Lower lobe of right lung (tissue), 2 donors: ENCODE results near the gene NRBF2. TPM values are rescaled to one million over a fixed set of nuclear protein-coding genes. Genes with fewer than 3 reads are reported as not detected.
A peak's percentile ranks its signal among the peaks of the same experiment; 100 is the strongest.

Source experiments
- ATAC-seq, 2 donors: fragments of 200-7000 bp; cut with Tn5 transposase; one replicate each; pipeline ENCODE4 v1.9.1; 2020 to 2022; ENCODE audit warnings: mild to moderate bottlenecking in 2 of 2, moderate library complexity in 2 of 2
- DNase-seq: peaks from one replicate; pipeline ENCODE4 v3.0.0-alpha.2; 2020
- H3K27ac ChIP-seq: fragments of 200-600 bp; one replicate; pipeline ENCODE4 v1.8.0; 2022
- H3K27me3 ChIP-seq: fragments of 200-600 bp; one replicate; pipeline ENCODE4 v1.8.0; 2022; ENCODE audit warnings: low read depth
- H3K36me3 ChIP-seq: fragments of 200-600 bp; one replicate; pipeline ENCODE4 v1.8.0; 2022; ENCODE audit warnings: mild to moderate bottlenecking
- H3K4me1 ChIP-seq: fragments of 200-600 bp; one replicate; pipeline ENCODE4 v1.8.0; 2022
- H3K4me3 ChIP-seq: fragments of 200-600 bp; one replicate; pipeline ENCODE4 v1.8.0; 2022; ENCODE audit warnings: mild to moderate bottlenecking
- H3K9me3 ChIP-seq: fragments of 200-600 bp; one replicate; pipeline ENCODE4 v1.8.0; 2022
- intact Hi-C: fragments of 100-400 bp; cut with DNase I; formaldehyde crosslinking; loops from one replicate; pipeline ENCODE4 v1.11.0; 2022
- total RNA-seq: library from RNA; stranded (reverse); fragmentation: NEBNext Ultra II Directional; extraction: Animal tissue kit (Norgen Biotek cat#: 25700); gene quantifications from one replicate; pipeline ENCODE4 v1.2.1, GENCODE V29; 2021
- TF ChIP-seq, protein P1 (sequence below): fragments of 200-600 bp; IDR thresholded peaks from one replicate; pipeline ENCODE4 v1.8.0; 2022; ENCODE audit warnings: antibody characterized with exemption, mild to moderate bottlenecking
- donor health status: DM: no; HTN: yes; CAD: no; lungs with severe emphysema.

The NRBF2 gene
- total RNA-seq, 1 donor from 2014 or later, result 24.3 TPM

DNA sequence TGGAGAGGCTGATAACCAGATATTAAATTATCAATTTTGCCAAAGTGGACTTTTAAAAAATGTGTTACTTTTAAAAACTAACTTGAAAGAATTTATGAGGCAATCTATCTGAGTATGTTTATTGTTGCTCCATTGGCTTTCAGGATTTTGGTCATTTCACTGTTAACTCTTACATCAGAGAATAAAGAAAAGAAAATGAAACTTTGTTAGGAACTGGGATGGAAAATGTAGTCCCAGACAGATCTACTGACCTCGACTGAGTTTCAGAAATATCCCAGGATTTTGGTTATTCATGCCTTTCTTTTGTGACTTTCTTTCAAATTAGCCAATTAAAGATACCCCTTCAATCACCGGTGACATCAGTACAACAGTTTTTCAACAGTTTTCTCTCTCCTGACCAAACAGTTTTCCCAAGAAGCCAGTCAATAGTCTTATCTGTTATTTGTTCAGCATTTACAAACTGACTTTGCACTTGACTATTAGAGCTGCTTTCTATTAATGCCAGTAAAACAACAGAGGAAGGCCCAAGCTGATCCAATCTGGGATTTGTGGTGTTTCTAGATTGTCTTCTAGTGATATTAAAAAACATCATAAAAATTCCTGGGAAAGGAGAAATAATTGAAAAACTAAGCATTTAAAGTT lies 35.8 kb downstream of the NRBF2 start:
- no peak for DNase-seq
- TF ChIP-seq, protein P1, sequence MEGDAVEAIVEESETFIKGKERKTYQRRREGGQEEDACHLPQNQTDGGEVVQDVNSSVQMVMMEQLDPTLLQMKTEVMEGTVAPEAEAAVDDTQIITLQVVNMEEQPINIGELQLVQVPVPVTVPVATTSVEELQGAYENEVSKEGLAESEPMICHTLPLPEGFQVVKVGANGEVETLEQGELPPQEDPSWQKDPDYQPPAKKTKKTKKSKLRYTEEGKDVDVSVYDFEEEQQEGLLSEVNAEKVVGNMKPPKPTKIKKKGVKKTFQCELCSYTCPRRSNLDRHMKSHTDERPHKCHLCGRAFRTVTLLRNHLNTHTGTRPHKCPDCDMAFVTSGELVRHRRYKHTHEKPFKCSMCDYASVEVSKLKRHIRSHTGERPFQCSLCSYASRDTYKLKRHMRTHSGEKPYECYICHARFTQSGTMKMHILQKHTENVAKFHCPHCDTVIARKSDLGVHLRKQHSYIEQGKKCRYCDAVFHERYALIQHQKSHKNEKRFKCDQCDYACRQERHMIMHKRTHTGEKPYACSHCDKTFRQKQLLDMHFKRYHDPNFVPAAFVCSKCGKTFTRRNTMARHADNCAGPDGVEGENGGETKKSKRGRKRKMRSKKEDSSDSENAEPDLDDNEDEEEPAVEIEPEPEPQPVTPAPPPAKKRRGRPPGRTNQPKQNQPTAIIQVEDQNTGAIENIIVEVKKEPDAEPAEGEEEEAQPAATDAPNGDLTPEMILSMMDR, result no peak
- Histone ChIP-seq H3K27ac (no peak overlapping the region), H3K4me1 (no peaks in the 10 kb centered on the region), H3K36me3 (peaks cover 72% of the 10 kb centered on the region), H3K27me3 (no peaks in the 10 kb centered on the region), H3K9me3 (no peaks in the 10 kb centered on the region), H3K4me3 (no peak overlapping the region)
- ATAC-seq, result no peak
- intact Hi-C loops, result no loop called here

DNA sequence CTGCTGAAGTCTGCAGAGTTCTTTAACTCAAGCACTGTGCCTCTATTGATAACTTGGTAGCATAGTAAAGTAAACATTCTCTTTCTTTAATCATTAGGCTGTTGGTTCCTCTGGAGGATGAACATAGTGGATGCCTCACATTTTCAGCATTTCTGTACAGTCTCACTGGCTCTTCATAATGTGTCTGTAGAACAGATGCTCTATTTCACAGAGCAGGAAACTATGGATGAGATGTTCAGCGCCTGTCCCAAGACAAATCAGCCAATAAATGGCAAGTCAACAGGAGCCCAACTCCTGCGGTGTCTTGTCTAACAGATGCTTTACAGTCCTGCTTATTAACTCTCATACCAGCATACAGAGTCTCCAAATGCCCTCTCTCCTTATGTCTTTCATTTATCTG lies 36.5 kb downstream of the NRBF2 start:
- TF ChIP-seq, protein P1, result no peak
- H3K4me1 ChIP-seq, result peaks cover 6% of the 10 kb centered on the region
- H3K36me3 ChIP-seq, result peaks cover 73% of the 10 kb centered on the region
- DNase-seq (no peak), ATAC-seq (no peak)
- no peak overlapping the region for H3K4me3 ChIP-seq
- intact Hi-C loops, result no loop called here
- no peaks in the 10 kb centered on the region for H3K27me3 ChIP-seq
- H3K27ac ChIP-seq, result no peak overlapping the region
- no peaks in the 10 kb centered on the region for H3K9me3 ChIP-seq

DNA sequence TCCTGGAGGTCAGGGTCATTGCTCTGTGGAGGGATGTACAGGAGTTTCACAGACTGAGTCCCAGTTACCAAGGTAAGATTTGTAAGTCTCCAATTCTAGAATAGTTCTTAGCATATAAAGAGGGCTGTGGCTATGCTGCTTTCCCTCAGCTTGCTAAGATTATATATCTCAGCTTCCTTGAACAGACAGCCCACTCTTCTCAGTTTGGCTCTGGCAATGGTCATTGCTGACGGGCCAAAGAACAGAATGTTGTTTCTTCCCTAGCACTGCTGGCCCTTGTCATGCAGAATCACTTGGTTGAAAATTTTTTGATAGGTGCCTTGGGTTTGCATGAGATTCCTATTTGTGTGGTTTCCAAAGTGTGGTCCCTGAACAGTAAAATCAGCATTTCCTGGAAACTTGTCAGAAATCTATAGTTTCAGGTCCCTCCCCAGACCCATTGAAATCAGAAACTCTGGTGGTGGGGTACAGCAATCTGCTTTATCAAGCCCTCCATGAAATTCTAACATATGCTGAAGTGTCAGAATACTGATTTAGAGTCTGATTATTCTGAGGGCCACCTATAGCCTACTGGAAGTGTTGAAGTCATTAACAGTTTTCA lies 38.2 kb downstream of the NRBF2 start:
- TF ChIP-seq, protein P1, result no peak
- DNase-seq, result no peak
- H3K27ac ChIP-seq, result no peak overlapping the region

DNA sequence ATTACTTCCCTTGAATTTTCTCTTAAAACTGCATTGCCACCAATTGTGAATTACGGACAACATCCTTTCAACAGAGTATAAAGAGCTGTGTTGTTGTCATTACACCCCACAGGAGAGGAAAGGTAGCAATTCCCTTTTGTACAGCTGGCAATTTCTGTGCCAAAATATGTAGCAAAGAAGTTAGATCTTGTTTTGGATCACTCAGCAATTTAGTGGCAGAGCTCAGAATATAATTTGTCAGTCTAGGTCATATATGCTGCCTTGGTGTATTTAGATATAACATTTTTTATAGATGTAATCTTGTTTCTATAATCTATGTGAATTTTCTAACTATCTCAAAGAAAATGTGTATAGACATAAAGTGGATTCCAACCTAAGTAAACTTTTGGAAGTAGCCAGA lies 38.8 kb downstream of the NRBF2 start:
- no peaks in the 10 kb centered on the region for H3K27me3 ChIP-seq
- no peaks in the 10 kb centered on the region for H3K9me3 ChIP-seq
- intact Hi-C loops, result no loop called here
- TF ChIP-seq, protein P1, result no peak
- no peak overlapping the region for H3K27ac ChIP-seq
- DNase-seq, result no peak
- H3K4me1 ChIP-seq, result peaks cover 6% of the 10 kb centered on the region
- no peak for ATAC-seq
- no peak overlapping the region for H3K4me3 ChIP-seq
- H3K36me3 ChIP-seq, result peaks cover 79% of the 10 kb centered on the region

More for the DNA sequence above, 38.2 kb downstream of the NRBF2 start:
- no peak for ATAC-seq
- no peak overlapping the region for H3K4me3 ChIP-seq
- H3K4me1 ChIP-seq, result peaks cover 6% of the 10 kb centered on the region
- intact Hi-C loops, result no loop called here
- no peaks in the 10 kb centered on the region for H3K27me3 ChIP-seq
- H3K9me3 ChIP-seq, result no peaks in the 10 kb centered on the region
- H3K36me3 ChIP-seq, result peaks cover 77% of the 10 kb centered on the region

DNA sequence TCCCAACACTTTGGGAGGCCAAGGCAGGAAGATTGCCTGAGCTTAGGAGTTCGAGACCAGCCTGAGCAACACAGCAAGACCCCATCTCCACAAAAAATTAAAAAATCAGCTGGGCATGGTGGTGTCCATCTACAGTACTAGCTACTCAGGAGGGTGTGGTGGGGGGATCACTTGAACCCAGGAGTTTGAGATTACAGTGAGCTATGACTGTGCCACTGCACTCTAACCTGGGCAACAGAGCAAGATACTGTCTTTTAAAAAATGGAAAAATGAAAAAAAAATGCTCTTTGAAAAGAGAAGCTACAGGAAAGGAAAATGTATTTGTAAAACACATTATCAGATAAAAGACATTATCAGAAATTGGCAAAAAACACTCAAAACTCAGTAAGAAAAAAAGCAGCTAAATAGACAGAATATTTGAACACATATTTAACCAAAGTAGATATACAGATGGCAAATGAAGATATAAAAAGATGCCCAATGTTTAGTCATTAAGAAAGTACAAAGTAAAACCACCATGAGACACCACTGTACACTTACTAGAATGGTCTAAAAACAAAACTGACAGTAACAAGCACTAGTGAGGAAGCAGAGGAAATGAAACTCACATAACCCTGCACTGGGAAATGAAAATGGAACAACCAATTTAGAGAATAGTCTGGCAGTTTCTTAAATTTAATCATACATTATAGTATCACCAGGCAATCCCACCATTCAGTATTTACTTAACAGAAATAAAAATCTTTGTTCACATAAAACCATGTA lies 40.5 kb downstream of the NRBF2 start:
- intact Hi-C loops, result no loop called here
- Histone ChIP-seq H3K27ac (no peak overlapping the region), H3K36me3 (peaks cover 79% of the 10 kb centered on the region), H3K9me3 (no peaks in the 10 kb centered on the region), H3K4me3 (no peak overlapping the region), H3K4me1 (peaks cover 6% of the 10 kb centered on the region), H3K27me3 (no peaks in the 10 kb centered on the region)
- ATAC-seq, result peak; percentile 56 to 65
- DNase-seq, result no peak
- TF ChIP-seq, protein P1, result no peak
